Measurements from ENCODE around the gene SAFB2.

DNA sequence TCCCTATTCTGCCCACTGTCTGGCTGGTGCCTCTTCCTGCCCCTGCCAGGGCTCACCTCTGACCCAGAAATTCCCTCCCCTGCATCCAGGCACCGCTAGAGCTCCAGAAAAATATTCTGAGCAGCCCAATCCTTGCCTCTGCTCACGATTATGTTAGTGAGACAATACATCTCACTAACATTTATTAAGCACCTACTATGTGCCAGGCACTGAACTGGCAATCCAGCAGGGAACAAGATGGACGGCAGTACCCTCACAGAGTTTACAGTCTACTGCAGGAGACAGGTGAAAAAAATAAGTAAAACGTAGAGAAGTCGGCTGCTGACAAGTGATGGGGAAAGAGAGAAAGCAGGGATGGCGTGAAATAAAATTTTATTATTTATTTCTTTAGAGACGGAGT lies 60.3 kb downstream of the SAFB2 start:
- TF ChIP-seq C11orf30 (IDR thresholded peaks at IDR 0.05; ENCODE audit: low read depth): no peak
- TF ChIP-seq PHF8 (IDR thresholded peaks at IDR 0.05; ENCODE audit: borderline replicate concordance, low read length): no peak
- no peak for TF ChIP-seq FOXK1 (CRISPR knock-in tag; IDR thresholded peaks at IDR 0.05; ENCODE audit: borderline replicate concordance)

All from K562 (cell line).